ENCODE data around the gene TCTN1.

DNA sequence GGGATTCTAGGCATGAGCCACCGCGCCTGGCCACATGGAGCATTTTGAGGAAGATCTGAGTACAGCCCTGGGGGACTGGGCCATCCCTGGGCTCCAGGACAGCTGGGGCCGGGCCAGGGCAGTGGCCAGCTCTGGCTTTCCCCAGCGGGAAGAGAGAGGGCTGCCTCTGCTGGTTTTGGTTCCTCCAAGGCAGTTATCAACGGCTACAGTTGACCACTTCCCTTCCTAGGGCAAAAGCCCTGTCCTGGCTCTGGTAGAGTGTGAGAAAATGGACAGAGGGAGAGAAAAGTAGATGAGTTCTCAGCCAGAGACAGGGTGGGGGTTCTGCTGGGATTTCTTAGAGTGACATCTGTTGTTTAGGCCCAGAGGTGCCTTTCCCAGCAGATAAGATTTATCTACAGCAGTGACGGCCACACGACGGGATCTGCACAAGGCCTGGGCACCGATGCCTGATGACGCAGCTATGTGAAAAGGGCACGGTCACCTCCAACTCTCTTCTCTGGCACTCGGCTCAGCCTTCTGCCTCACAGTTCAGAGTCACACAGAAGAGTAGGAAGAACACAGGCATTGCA lies 80.5 kb downstream of the TCTN1 start:
- TF ChIP-seq POLR2A (IDR thresholded peaks at IDR 0.05; ENCODE audit: low read depth, low read length) = no peak
- no peak for TF ChIP-seq POLR2AphosphoS5 (IDR thresholded peaks at IDR 0.05; ENCODE audit: low read depth, low read length)
- TF ChIP-seq PAX5 (IDR thresholded peaks at IDR 0.05; ENCODE audit: insufficient read depth, low read length, severe bottlenecking) = no peak

Data from GM12891 (cell line).